Fibroblast of villous mesenchyme (primary cell): ENCODE results near the gene MAP3K2. TPM values are rescaled to one million over a fixed set of nuclear protein-coding genes. Genes with fewer than 3 reads are reported as not detected.
A peak's percentile ranks its signal among the peaks of the same experiment; 100 is the strongest.

ENCODE experiments used
- DNase-seq: peaks from one replicate; pipeline ENCODE4 v3.0.0-alpha.2; 2010; ENCODE audit warnings: low read depth
- H3K4me3 ChIP-seq: 2 replicates; pipeline ENCODE4 v1.5.1; 2011; ENCODE audit warnings: low read depth, mild to moderate bottlenecking, low read length
- total RNA-seq: library from RNA; depleted of rRNA; stranded (reverse); fragments of >200 nt; gene quantifications from 2 replicates; pipeline ENCODE4 v1.2.3, GENCODE V29; 2012
- TF ChIP-seq, protein P1 (sequence below): IDR thresholded peaks from 2 replicates; pipeline ENCODE4 v1.5.1; 2012; ENCODE audit warnings: low read depth, mild to moderate bottlenecking, low read length; ENCODE audit not compliant: insufficient read depth

Gene MAP3K2
- total RNA-seq, 1 donor: 38.4 TPM

DNA sequence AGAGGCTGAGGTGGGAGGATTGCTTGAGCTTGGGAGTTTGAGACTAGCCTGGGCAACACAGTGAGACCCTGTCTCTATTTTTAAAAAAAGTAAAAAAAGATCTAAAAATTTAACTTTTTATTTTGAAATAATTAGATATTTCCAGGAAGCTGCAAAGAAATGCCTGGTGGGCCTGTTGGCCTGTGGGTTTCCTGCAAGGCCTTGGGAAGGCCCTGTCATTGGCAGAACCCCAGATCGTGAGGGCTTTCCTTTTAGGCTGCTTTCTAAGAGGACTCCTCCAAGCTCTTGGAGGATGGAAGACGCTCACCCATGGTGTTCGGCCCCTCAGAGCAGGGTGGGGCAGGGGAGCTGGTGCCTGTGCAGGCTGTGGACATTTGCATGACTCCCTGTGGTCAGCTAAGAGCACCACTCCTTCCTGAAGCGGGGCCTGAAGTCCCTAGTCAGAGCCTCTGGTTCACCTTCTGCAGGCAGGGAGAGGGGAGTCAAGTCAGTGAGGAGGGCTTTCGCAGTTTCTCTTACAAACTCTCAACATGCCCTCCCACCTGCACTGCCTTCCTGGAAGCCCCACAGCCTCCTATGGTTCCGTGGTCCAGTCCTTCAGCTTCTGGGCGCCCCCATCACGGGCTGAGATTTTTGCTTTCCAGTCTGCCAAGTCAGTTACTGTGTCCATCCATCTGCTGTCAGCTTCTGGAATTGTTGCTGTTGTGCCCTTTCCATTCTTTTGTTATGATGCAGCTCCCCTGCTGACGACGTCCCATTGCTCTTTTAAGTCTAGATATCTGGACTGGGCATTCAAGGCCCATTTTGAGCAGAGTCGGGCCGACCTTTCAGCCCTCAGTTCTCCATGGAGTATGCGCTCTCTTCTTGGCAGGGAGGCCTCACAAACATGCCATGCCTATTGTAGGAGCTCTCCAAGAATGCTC, 37.1 kb upstream of the MAP3K2 start:
- no peak for DNase-seq
- no peak overlapping the region for H3K4me3 ChIP-seq
- TF ChIP-seq, protein P1, sequence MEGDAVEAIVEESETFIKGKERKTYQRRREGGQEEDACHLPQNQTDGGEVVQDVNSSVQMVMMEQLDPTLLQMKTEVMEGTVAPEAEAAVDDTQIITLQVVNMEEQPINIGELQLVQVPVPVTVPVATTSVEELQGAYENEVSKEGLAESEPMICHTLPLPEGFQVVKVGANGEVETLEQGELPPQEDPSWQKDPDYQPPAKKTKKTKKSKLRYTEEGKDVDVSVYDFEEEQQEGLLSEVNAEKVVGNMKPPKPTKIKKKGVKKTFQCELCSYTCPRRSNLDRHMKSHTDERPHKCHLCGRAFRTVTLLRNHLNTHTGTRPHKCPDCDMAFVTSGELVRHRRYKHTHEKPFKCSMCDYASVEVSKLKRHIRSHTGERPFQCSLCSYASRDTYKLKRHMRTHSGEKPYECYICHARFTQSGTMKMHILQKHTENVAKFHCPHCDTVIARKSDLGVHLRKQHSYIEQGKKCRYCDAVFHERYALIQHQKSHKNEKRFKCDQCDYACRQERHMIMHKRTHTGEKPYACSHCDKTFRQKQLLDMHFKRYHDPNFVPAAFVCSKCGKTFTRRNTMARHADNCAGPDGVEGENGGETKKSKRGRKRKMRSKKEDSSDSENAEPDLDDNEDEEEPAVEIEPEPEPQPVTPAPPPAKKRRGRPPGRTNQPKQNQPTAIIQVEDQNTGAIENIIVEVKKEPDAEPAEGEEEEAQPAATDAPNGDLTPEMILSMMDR: no peak

DNA sequence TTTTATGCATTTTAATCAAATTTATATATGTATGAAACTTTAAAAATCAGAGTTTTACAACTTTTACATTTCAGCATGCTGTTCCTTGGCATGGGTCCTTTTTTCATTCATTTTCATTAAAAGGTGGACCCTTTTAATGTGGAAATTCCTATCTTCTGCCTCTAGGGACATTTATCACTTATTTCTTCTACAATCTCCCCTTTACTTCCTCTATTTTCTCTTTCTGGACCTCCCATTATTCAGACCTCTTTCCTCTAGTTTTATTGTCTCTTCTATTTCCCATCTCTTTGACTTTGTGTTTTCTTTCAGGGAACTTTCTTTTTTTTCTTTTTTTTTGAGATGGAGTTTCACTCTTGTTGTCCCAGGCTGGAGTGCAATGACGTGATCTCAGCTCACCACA, 36.1 kb upstream of the MAP3K2 start:
- no peak overlapping the region for H3K4me3 ChIP-seq
- no peak for DNase-seq
- TF ChIP-seq, protein P1: no peak

GRCh38 chr2:127423478-127423843, 35.7 kb upstream of the MAP3K2 start:
- DNase-seq: no peak
- TF ChIP-seq, protein P1: no peak
- H3K4me3 ChIP-seq: peak overlapping the region; percentile 43

GRCh38 chr2:127422559-127423477, 35.0 kb upstream of the MAP3K2 start:
- DNase-seq: no peak
- TF ChIP-seq, protein P1: no peak
- peak overlapping the region; percentile 43 for H3K4me3 ChIP-seq

DNA sequence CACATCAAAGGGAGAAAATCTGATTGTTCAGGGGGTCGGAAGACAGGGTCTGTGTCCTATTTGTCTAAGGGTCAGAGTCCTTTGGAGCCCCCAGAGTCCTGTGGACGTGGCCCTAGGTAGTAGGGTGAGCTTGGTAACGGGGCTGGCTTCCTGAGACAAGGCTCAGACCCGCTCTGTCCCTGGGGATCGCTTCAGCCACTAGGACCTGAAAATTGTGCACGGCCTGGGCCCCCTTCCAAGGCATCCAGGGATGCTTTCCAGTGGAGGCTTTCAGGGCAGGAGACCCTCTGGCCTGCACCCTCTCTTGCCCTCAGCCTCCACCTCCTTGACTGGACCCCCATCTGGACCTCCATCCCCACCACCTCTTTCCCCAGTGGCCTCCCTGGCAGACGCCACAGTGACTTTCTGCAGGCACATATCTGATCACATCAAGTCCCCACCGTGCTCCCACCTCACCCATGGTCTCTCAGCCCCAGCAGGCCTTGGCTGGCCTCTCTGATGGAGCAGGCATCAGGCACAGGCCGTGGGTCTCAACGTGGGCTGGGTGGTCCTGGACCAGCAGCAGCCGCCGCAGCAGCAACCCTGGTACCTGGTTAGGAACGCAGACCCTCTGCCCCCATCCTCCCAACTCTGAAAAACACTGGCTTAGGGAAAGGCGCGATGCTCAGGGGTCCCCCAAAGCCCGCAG, 34.2 kb upstream of the MAP3K2 start:
- no peak overlapping the region for H3K4me3 ChIP-seq
- TF ChIP-seq, protein P1: no peak
- DNase-seq: no peak

DNA sequence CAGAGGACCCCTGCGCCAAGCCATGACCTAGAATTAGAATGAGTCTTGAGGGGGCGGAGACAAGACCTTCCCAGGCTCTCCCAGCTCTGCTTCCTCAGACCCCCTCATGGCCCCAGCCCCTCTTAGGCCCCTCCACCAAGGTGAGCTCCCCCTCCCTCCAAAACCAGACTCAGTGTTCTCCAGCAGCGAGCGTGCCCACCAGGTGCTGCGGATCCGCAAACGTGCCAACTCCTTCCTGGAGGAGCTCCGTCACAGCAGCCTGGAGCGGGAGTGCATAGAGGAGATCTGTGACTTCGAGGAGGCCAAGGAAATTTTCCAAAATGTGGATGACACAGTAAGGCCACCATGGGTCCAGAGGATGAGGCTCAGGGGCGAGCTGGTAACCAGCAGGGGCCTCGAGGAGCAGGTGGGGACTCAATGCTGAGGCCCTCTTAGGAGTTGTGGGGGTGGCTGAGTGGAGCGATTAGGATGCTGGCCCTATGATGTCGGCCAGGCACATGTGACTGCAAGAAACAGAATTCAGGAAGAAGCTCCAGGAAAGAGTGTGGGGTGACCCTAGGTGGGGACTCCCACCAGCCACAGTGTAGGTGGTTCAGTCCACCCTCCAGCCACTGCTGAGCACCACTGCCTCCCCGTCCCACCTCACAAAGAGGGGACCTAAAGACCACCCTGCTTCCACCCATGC, 33.5 kb upstream of the MAP3K2 start:
- TF ChIP-seq, protein P1: no peak
- H3K4me3 ChIP-seq: no peak overlapping the region
- no peak for DNase-seq
